Measurements from ENCODE around the gene CEP162. TPM values are rescaled to one million over a fixed set of nuclear protein-coding genes. Genes with fewer than 3 reads are reported as not detected.

Gene CEP162
- total and polyA plus RNA-seq, 2 experiments from 2014 or later = 9.2 to 15.4 TPM

DNA sequence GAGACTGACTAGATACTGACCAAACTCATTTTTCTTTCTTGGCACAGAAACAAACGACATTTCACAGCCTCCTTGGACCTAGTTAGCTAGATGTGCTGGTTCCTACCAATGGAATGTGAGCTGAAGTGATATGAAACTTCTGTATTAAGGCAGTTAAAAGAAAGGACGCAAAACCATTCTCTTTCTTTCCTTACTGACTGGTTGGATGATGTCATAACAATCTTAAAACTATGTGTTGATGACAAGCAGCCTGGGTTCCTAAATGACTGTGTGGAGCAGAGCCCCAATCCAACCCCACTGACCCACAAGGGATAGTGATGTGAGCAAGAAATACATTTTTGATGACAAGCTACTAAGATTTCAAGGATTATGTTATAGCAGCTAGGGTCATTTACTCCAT is 35.6 kb downstream of the CEP162 start:
- no peaks in the 10 kb centered on the region for H4K20me1 ChIP-seq (replicated peaks; ENCODE audit: insufficient read depth)
- H3K27me3 ChIP-seq (ENCODE audit: insufficient read depth) = no peaks in the 10 kb centered on the region
- no peak overlapping the region for H2AFZ ChIP-seq
- H3K27ac ChIP-seq (ENCODE audit: low read depth) = no peak overlapping the region
- ATAC-seq (no peak), DNase-seq (ENCODE audit: low spot score) (no peak)
- H3K4me2 ChIP-seq = no peak overlapping the region
- H3K4me1 Mint-ChIP-seq = no peaks in the 10 kb centered on the region
- H3K79me2 ChIP-seq (replicated peaks; ENCODE audit: insufficient read depth) = no peaks in the 10 kb centered on the region
- H3K36me3 ChIP-seq (ENCODE audit: insufficient read depth) = peaks cover 19% of the 10 kb centered on the region
- H3K4me1 ChIP-seq (ENCODE audit: insufficient read depth) = no peaks in the 10 kb centered on the region
- H3K9me2 ChIP-seq (ENCODE audit: insufficient read depth) = no peaks in the 10 kb centered on the region
- TF ChIP-seq STAT1 (IDR thresholded peaks at IDR 0.05; ENCODE audit: unreplicated experiment) = no peak
- no peak for TF ChIP-seq ZNF462 (CRISPR knock-in tag; IDR thresholded peaks at IDR 0.05)
- TF ChIP-seq ZNF331 (CRISPR knock-in tag; IDR thresholded peaks at IDR 0.05; ENCODE audit: low read depth) = no peak
- no peak for TF ChIP-seq NANOG (IDR thresholded peaks at IDR 0.05; ENCODE audit: borderline replicate concordance)
- TF ChIP-seq, protein P1, sequence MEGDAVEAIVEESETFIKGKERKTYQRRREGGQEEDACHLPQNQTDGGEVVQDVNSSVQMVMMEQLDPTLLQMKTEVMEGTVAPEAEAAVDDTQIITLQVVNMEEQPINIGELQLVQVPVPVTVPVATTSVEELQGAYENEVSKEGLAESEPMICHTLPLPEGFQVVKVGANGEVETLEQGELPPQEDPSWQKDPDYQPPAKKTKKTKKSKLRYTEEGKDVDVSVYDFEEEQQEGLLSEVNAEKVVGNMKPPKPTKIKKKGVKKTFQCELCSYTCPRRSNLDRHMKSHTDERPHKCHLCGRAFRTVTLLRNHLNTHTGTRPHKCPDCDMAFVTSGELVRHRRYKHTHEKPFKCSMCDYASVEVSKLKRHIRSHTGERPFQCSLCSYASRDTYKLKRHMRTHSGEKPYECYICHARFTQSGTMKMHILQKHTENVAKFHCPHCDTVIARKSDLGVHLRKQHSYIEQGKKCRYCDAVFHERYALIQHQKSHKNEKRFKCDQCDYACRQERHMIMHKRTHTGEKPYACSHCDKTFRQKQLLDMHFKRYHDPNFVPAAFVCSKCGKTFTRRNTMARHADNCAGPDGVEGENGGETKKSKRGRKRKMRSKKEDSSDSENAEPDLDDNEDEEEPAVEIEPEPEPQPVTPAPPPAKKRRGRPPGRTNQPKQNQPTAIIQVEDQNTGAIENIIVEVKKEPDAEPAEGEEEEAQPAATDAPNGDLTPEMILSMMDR (conservative IDR thresholded peaks at IDR 0.05; ENCODE audit: low read depth in 2 of 2) = no peak
- no peak for TF ChIP-seq CREB1 (CRISPR knock-in tag; IDR thresholded peaks at IDR 0.05; ENCODE audit: low read depth)
- TF ChIP-seq EZH2phosphoT487 (IDR thresholded peaks at IDR 0.05; ENCODE audit: unreplicated experiment) = no peak
- no peak for TF ChIP-seq ETS1 (IDR thresholded peaks at IDR 0.05)
- TF ChIP-seq, protein P2, sequence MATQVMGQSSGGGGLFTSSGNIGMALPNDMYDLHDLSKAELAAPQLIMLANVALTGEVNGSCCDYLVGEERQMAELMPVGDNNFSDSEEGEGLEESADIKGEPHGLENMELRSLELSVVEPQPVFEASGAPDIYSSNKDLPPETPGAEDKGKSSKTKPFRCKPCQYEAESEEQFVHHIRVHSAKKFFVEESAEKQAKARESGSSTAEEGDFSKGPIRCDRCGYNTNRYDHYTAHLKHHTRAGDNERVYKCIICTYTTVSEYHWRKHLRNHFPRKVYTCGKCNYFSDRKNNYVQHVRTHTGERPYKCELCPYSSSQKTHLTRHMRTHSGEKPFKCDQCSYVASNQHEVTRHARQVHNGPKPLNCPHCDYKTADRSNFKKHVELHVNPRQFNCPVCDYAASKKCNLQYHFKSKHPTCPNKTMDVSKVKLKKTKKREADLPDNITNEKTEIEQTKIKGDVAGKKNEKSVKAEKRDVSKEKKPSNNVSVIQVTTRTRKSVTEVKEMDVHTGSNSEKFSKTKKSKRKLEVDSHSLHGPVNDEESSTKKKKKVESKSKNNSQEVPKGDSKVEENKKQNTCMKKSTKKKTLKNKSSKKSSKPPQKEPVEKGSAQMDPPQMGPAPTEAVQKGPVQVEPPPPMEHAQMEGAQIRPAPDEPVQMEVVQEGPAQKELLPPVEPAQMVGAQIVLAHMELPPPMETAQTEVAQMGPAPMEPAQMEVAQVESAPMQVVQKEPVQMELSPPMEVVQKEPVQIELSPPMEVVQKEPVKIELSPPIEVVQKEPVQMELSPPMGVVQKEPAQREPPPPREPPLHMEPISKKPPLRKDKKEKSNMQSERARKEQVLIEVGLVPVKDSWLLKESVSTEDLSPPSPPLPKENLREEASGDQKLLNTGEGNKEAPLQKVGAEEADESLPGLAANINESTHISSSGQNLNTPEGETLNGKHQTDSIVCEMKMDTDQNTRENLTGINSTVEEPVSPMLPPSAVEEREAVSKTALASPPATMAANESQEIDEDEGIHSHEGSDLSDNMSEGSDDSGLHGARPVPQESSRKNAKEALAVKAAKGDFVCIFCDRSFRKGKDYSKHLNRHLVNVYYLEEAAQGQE (IDR thresholded peaks at IDR 0.05; ENCODE audit: unreplicated experiment) = no peak
- no peak for TF ChIP-seq EZH2 (IDR thresholded peaks at IDR 0.05; ENCODE audit: low read depth, unreplicated experiment)
- TF ChIP-seq JUNB (IDR thresholded peaks at IDR 0.05; ENCODE audit: unreplicated experiment) = no peak
- TF ChIP-seq POLR2AphosphoS5 (IDR thresholded peaks at IDR 0.05; ENCODE audit: low read depth) = no peak
- no peak for TF ChIP-seq ZNF114 (CRISPR knock-in tag; IDR thresholded peaks at IDR 0.05)
- no peaks in the 10 kb centered on the region for H3K9me3 Mint-ChIP-seq
- no peak overlapping the region for H3K4me3 ChIP-seq
- no peak overlapping the region for H3K27ac Mint-ChIP-seq
- no peaks in the 10 kb centered on the region for H3F3A ChIP-seq (replicated peaks; ENCODE audit: low read depth)
- H3K4me3 Mint-ChIP-seq = no peak overlapping the region
- no peaks in the 10 kb centered on the region for H3K27me3 Mint-ChIP-seq (ENCODE audit: insufficient read depth, low read depth, poor library complexity)
- H3K36me3 Mint-ChIP-seq (ENCODE audit: low read depth) = peaks cover 50% of the 10 kb centered on the region
